H9 (cell line): ENCODE results near the gene SPRED2. TPM values are rescaled to one million over a fixed set of nuclear protein-coding genes. Genes with fewer than 3 reads are reported as not detected.

Source experiments
- DNase-seq: peaks from one replicate; pipeline ENCODE4 v3.0.0-alpha.2; 2017
- H2AFZ ChIP-seq: one replicate; pipeline ENCODE4 v1.6.1; 2013; ENCODE audit warnings: mild to moderate bottlenecking, low read length, control low read depth, moderate library complexity
- H2AK5ac ChIP-seq: 2 replicates; pipeline ENCODE4 v1.6.1; 2013; ENCODE audit warnings: low read length, control low read depth, mixed read lengths; ENCODE audit not compliant: insufficient read length
- H2BK120ac ChIP-seq: one replicate; pipeline ENCODE4 v1.6.1; 2013; ENCODE audit warnings: low read depth, mild to moderate bottlenecking, low read length, control low read depth, inconsistent platforms; ENCODE audit not compliant: poor library complexity, severe bottlenecking
- H2BK12ac ChIP-seq: 2 replicates; pipeline ENCODE4 v1.6.1; 2013; ENCODE audit warnings: low read length, control low read depth, mixed read lengths, low read depth; ENCODE audit not compliant: insufficient read length
- H2BK15ac ChIP-seq: 2 replicates; pipeline ENCODE4 v1.6.1; 2013; ENCODE audit warnings: low read depth, low read length, control low read depth
- H2BK20ac ChIP-seq: one replicate; pipeline ENCODE4 v1.6.1; 2013; ENCODE audit warnings: low read depth, mild to moderate bottlenecking, low read length, control low read depth, inconsistent platforms; ENCODE audit not compliant: poor library complexity, severe bottlenecking
- H2BK5ac ChIP-seq: 2 replicates; pipeline ENCODE4 v1.6.1; 2013; ENCODE audit warnings: low read length, control low read depth, mixed read lengths; ENCODE audit not compliant: insufficient read length
- H3K14ac ChIP-seq: 2 replicates; pipeline ENCODE4 v1.6.1; 2013; ENCODE audit warnings: low read length, control low read depth; ENCODE audit not compliant: insufficient read depth
- H3K18ac ChIP-seq: 2 replicates; pipeline ENCODE4 v1.6.1; 2013; ENCODE audit warnings: low read depth, mild to moderate bottlenecking, mixed read lengths, low read length, control low read depth; ENCODE audit not compliant: insufficient read length
- H3K23ac ChIP-seq: 2 replicates; pipeline ENCODE4 v1.6.1; 2013; ENCODE audit warnings: low read length, control low read depth, mixed read lengths, low read depth; ENCODE audit not compliant: insufficient read length
- H3K23me2 ChIP-seq: 2 replicates; pipeline ENCODE4 v1.6.1; 2013; ENCODE audit warnings: low read depth, mild to moderate bottlenecking, mixed read lengths, low read length, control low read depth; ENCODE audit not compliant: insufficient read length, poor library complexity, severe bottlenecking
- H3K27ac ChIP-seq: 2 replicates; pipeline ENCODE4 v1.5.1; 2013; ENCODE audit warnings: low read length, control low read depth, mixed read lengths, low read depth; ENCODE audit not compliant: insufficient read length
- H3K27me3 ChIP-seq: 2 replicates; pipeline ENCODE4 v1.6.1; 2013; ENCODE audit warnings: low read length, control low read depth, inconsistent platforms; ENCODE audit not compliant: insufficient read depth
- H3K4ac ChIP-seq: 2 replicates; pipeline ENCODE4 v1.6.1; 2013; ENCODE audit warnings: low read depth, mild to moderate bottlenecking, control low read depth, inconsistent platforms, low read length, moderate library complexity
- H3K4me1 ChIP-seq: 2 replicates; pipeline ENCODE4 v1.6.1; 2013; ENCODE audit warnings: low read length, control low read depth, inconsistent platforms; ENCODE audit not compliant: insufficient read depth
- H3K4me2 ChIP-seq: 2 replicates; pipeline ENCODE4 v1.6.1; 2013; ENCODE audit warnings: low read length, control low read depth, mixed read lengths; ENCODE audit not compliant: insufficient read length, insufficient read depth
- H3K56ac ChIP-seq: 2 replicates; pipeline ENCODE4 v1.6.1; 2013; ENCODE audit warnings: low read depth, mild to moderate bottlenecking, mixed read lengths, low read length, control low read depth; ENCODE audit not compliant: insufficient read length
- H3K79me1 ChIP-seq: 2 replicates; pipeline ENCODE4 v1.6.1; 2013; ENCODE audit warnings: low read depth, mild to moderate bottlenecking, moderate library complexity, low read length, control low read depth, inconsistent platforms; ENCODE audit not compliant: insufficient read depth, poor library complexity, severe bottlenecking
- H3K79me2 ChIP-seq: 2 replicates; pipeline ENCODE4 v1.6.1; 2013; ENCODE audit warnings: low read length, control low read depth, inconsistent platforms; ENCODE audit not compliant: insufficient read depth
- H3K9ac ChIP-seq: 2 replicates; pipeline ENCODE4 v1.6.1; 2013; ENCODE audit warnings: low read length, control low read depth, mixed read lengths; ENCODE audit not compliant: insufficient read length; ENCODE audit errors: extremely low read depth
- H3K9me3 ChIP-seq: one replicate; pipeline ENCODE4 v1.6.1; 2013; ENCODE audit warnings: low read depth, low read length, inconsistent platforms; ENCODE audit not compliant: control insufficient read depth
- H3T11ph ChIP-seq: one replicate; pipeline ENCODE4 v1.6.1; 2013; ENCODE audit warnings: mild to moderate bottlenecking, low read length, control low read depth, inconsistent platforms
- H4K20me1 ChIP-seq: one replicate; pipeline ENCODE4 v1.6.1; 2013; ENCODE audit not compliant: control insufficient read depth, insufficient read length, insufficient read depth
- H4K5ac ChIP-seq: 2 replicates; pipeline ENCODE4 v1.6.1; 2013; ENCODE audit warnings: low read depth, mild to moderate bottlenecking, mixed read lengths, low read length, control low read depth; ENCODE audit not compliant: insufficient read length
- H4K8ac ChIP-seq: replicated peaks from 2 replicates; pipeline ENCODE4 v1.6.1; 2013; ENCODE audit warnings: low read length, control low read depth, mixed read lengths, low read depth; ENCODE audit not compliant: insufficient read length
- H4K91ac ChIP-seq: 2 replicates; pipeline ENCODE4 v1.6.1; 2013; ENCODE audit warnings: low read depth, mild to moderate bottlenecking, moderate library complexity, mixed read lengths, low read length, control low read depth; ENCODE audit not compliant: insufficient read length
- H3K27ac Mint-ChIP-seq, 3 experiments: 2 replicates in 2 of 3; 3 replicates in 1 of 3; pipeline ENCODE4 v1.8.0; 2020 to 2021; ENCODE audit warnings: mixed read lengths in 3 of 3, mild to moderate bottlenecking in 1 of 3, moderate library complexity in 1 of 3
- H3K27me3 Mint-ChIP-seq: 2 replicates; pipeline ENCODE4 v1.8.0; 2021; ENCODE audit warnings: low read depth, mild to moderate bottlenecking, moderate library complexity, mixed read lengths
- H3K36me3 Mint-ChIP-seq, 3 experiments: 2 replicates in 2 of 3; 3 replicates in 1 of 3; pipeline ENCODE4 v1.8.0; 2020 to 2021; ENCODE audit warnings: low read depth in 3 of 3, mixed read lengths in 3 of 3; ENCODE audit not compliant: insufficient read depth in 1 of 3
- H3K4me1 Mint-ChIP-seq, 2 experiments: 2 replicates each; pipeline ENCODE4 v1.8.0; 2020; ENCODE audit warnings: mixed read lengths in 2 of 2
- H3K4me3 Mint-ChIP-seq, 2 experiments: 2 replicates in 1 of 2; 3 replicates in 1 of 2; pipeline ENCODE4 v1.8.0; 2020 to 2021; ENCODE audit warnings: mild to moderate bottlenecking in 2 of 2, mixed read lengths in 2 of 2, moderate library complexity in 1 of 2
- H3K9me3 Mint-ChIP-seq, 2 experiments: 2 replicates in 1 of 2; 3 replicates in 1 of 2; pipeline ENCODE4 v1.8.0; 2020; ENCODE audit warnings: mild to moderate bottlenecking in 2 of 2, mixed read lengths in 2 of 2, moderate library complexity in 1 of 2
- CTCF ChIP-seq: fragments of 200-600 bp; sonication (generic); conservative IDR thresholded peaks from 3 replicates; pipeline ENCODE4 v1.8.0; 2021; ENCODE audit warnings: antibody characterized with exemption, mild to moderate bottlenecking
- WGBS: extraction: QIAGEN DNeasy Blood & Tissue Kit; methylation state at CpG from one replicate; pipeline ENCODE4 v1.1.7; 2013; ENCODE audit warnings: missing lambda C conversion rate, low lambda C conversion rate, mixed read lengths; ENCODE audit not compliant: insufficient read length; ENCODE audit errors: extremely low coverage; 5-methylcytosine and 5-hydroxymethylcytosine counted together
- total RNA-seq: library from RNA; stranded (reverse); gene quantifications from 2 replicates; pipeline ENCODE4 v1.2.1, GENCODE V29; 2021

Gene SPRED2
- total RNA-seq, 1 experiment from 2014 or later, result 23.5 TPM

- Histone ChIP-seq H3K4me2 (no peak overlapping the region), H3K27me3 (no peaks in the 10 kb centered on the region), H2AFZ (no peak overlapping the region), H3T11ph (no peak overlapping the region), H2BK12ac (no peak overlapping the region), H3K14ac (no peak overlapping the region), H3K9me3 (no peaks in the 10 kb centered on the region), H3K79me2 (no peaks in the 10 kb centered on the region), H3K23me2 (no peaks in the 10 kb centered on the region), H3K79me1 (no peaks in the 10 kb centered on the region), H2BK120ac (no peak overlapping the region), H4K8ac (no peak overlapping the region), H2AK5ac (no peak overlapping the region), H3K4ac (no peak overlapping the region), H4K20me1 (no peaks in the 10 kb centered on the region), H3K9ac (no peak overlapping the region), H4K91ac (no peak overlapping the region), H3K18ac (no peak overlapping the region), H3K56ac (no peak overlapping the region), H3K23ac (no peak overlapping the region), H3K27ac (no peak overlapping the region), H2BK15ac (no peak overlapping the region), H4K5ac (no peak overlapping the region), H2BK20ac (no peak overlapping the region), H3K4me1 (no peaks in the 10 kb centered on the region), H2BK5ac (no peak overlapping the region)
- Mint-ChIP-seq H3K4me3 (no peak overlapping the region), H3K36me3 (no peaks in the 10 kb centered on the region), H3K9me3 (no peaks in the 10 kb centered on the region; a peak in 2 of 5 replicates), H3K27ac (no peak overlapping the region), H3K27me3 (peaks cover 23% of the 10 kb centered on the region), H3K4me1 (no peaks in the 10 kb centered on the region)
- TF ChIP-seq CTCF, result no peak
- WGBS, result no CpG with 5 or more reads among the region's 1 CpG
- DNase-seq, result no peak
These were observed 40.6 kb upstream of the SPRED2 start for GRCh38 chr2:65473045-65473444.
